NCI-H774 (cell line): ENCODE data around the gene COL21A1.

ENCODE experiments used
- DNase-seq: peaks from one replicate; lab custom pipeline; 2025; lab: John Stamatoyannopoulos, UW

COL21A1 gene

GRCh38 chr6:56188429-56188828, 59.0 kb downstream of the COL21A1 start:
- DNase-seq = no peak

GRCh38 chr6:56187686-56188085, 59.7 kb downstream of the COL21A1 start:
- DNase-seq = no peak

- no peak for DNase-seq
Measured at GRCh38 chr6:56176741-56177140, 70.6 kb downstream of the COL21A1 start.

- no peak for DNase-seq
Measured at GRCh38 chr6:56173228-56173627, 74.2 kb downstream of the COL21A1 start.

GRCh38 chr6:56172144-56172543, 75.2 kb downstream of the COL21A1 start:
- no peak for DNase-seq

- no peak for DNase-seq
Measured at GRCh38 chr6:56169366-56169765, 78.0 kb downstream of the COL21A1 start.

GRCh38 chr6:56168596-56168995, 78.8 kb downstream of the COL21A1 start:
- no peak for DNase-seq

- no peak for DNase-seq
Measured at GRCh38 chr6:56162081-56162480, 85.3 kb downstream of the COL21A1 start.

- no peak for DNase-seq
Measured at GRCh38 chr6:56160489-56160888, 86.9 kb downstream of the COL21A1 start.

- DNase-seq = no peak
Measured at GRCh38 chr6:56158571-56158970, 88.8 kb downstream of the COL21A1 start.

GRCh38 chr6:56156643-56157042, 90.7 kb downstream of the COL21A1 start:
- no peak for DNase-seq

GRCh38 chr6:56155634-56156141, 91.7 kb downstream of the COL21A1 start:
- no peak for DNase-seq

- no peak for DNase-seq
Measured at GRCh38 chr6:56154076-56154475, 93.3 kb downstream of the COL21A1 start.

- DNase-seq = no peak
Measured at GRCh38 chr6:56152611-56153010, 94.8 kb downstream of the COL21A1 start.

GRCh38 chr6:56151609-56152224, 95.7 kb downstream of the COL21A1 start:
- DNase-seq = no peak

- no peak for DNase-seq
Measured at GRCh38 chr6:56148488-56149186, 98.7 kb downstream of the COL21A1 start.

GRCh38 chr6:56147766-56148165, 99.6 kb downstream of the COL21A1 start:
- no peak for DNase-seq

- DNase-seq = no peak
Measured at GRCh38 chr6:56146086-56146485, 101.3 kb downstream of the COL21A1 start.

- DNase-seq = no peak
Measured at GRCh38 chr6:56145616-56146015, 101.8 kb downstream of the COL21A1 start.

- DNase-seq = no peak
Measured at GRCh38 chr6:56144538-56145324, 102.6 kb downstream of the COL21A1 start.

- no peak for DNase-seq
Measured at GRCh38 chr6:56143796-56144195, 103.6 kb downstream of the COL21A1 start.

- no peak for DNase-seq
Measured at GRCh38 chr6:56140090-56140489, 107.3 kb downstream of the COL21A1 start.

GRCh38 chr6:56115715-56116114, 131.7 kb downstream of the COL21A1 start:
- DNase-seq = no peak
